PC-3 (cell line): ENCODE results near the gene SLC39A12.

Experiments used
- CTCF ChIP-seq: fragments of 300-600 bp; sonication (generic); conservative IDR thresholded peaks from 2 replicates; pipeline ENCODE4 v1.5.1; 2017; ENCODE audit warnings: antibody characterized with exemption, low read depth, mild to moderate bottlenecking, low read length
- EZH2 ChIP-seq: fragments of 300-600 bp; sonication (generic); IDR thresholded peaks from one replicate; pipeline ENCODE4 v1.6.1; 2017; ENCODE audit warnings: antibody characterized with exemption, mild to moderate bottlenecking, low read length; ENCODE audit not compliant: unreplicated experiment

DNA sequence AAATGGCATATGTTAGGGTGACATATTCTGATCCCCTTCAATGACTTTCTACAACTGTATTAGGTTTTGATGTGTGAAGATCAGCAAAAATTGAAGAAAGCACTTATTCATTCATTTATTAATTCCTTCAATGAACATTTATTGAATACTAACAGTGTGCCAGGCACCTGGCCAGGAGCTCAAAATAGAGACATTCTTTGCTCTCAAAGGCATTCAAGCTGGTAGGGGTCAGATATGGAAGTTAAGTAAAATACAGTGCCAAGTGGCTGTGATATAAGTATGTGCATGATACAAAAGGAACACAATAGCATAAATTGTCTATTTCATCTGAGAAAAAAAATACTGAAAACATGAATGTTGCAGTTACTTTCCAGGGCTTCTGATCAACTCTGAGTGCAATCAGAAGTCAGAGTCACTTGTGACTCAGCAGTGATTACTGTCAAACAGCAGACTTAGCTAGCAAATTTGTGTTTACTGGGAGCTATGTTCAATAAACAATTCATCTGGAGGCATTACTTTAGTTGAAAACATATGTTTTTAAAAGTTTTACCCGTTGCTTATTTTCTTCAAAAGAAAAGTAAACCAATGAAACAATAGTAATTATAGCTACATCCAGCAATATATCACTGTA, 128.1 kb downstream of the SLC39A12 start:
- TF ChIP-seq CTCF (no peak), EZH2 (no peak)
